HG03196 (cell line): ENCODE data around the gene COG8.
"Not testable (repeated sequence)": the region's sequence is repeated elsewhere in the genome, so short reads cannot be mapped to it uniquely, and the experiment has no call there.

Experiments used
- ATAC-seq: cut with Tn5 transposase; IDR thresholded peaks from one replicate; pipeline ENCODE4 v1.9.1; 2021; ENCODE audit not compliant: unreplicated experiment

Gene COG8, protein sequence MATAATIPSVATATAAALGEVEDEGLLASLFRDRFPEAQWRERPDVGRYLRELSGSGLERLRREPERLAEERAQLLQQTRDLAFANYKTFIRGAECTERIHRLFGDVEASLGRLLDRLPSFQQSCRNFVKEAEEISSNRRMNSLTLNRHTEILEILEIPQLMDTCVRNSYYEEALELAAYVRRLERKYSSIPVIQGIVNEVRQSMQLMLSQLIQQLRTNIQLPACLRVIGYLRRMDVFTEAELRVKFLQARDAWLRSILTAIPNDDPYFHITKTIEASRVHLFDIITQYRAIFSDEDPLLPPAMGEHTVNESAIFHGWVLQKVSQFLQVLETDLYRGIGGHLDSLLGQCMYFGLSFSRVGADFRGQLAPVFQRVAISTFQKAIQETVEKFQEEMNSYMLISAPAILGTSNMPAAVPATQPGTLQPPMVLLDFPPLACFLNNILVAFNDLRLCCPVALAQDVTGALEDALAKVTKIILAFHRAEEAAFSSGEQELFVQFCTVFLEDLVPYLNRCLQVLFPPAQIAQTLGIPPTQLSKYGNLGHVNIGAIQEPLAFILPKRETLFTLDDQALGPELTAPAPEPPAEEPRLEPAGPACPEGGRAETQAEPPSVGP

DNA sequence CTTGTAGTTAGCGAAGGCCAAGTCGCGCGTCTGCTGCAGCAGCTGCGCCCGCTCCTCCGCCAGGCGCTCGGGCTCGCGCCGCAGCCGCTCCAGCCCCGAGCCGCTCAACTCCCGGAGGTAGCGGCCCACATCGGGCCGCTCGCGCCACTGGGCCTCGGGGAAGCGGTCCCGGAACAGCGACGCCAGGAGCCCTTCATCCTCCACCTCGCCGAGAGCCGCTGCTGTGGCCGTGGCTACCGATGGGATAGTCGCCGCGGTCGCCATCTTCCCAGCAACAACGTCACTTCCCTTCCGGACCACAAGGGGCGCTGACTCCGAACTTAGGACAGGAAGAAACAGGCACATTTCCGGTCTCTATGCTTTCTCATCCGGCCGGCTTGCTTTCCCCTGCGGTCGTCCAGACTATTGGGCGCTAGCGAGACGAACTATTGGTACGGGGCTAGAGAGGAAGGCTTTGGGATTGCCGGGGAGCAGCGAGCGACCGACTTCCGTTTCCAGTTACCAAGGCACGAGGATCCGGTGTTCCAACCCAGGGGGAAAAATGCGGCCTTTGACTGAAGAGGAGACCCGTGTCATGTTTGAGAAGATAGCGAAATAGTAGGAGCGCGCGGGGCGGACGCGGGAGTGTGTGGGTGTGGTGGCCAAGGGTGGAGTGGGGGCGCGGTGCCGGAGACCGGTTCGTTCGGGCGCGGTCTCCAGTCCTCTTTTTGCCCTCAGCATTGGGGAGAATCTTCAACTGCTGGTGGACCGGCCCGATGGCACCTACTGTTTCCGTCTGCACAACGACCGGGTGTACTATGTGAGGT is at the start of gene COG8, which contains the start of gene NIP7:
Gene COG8 (minus strand): TSS at position 276 of the 806 bp plus-strand sequence. CDS start 12 bp downstream, at position 264.
Gene NIP7 (plus strand): TSS at position 484 of the 806 bp plus-strand sequence. CDS start 58 bp downstream, at position 542.
- ATAC-seq = peak; percentile 87

DNA sequence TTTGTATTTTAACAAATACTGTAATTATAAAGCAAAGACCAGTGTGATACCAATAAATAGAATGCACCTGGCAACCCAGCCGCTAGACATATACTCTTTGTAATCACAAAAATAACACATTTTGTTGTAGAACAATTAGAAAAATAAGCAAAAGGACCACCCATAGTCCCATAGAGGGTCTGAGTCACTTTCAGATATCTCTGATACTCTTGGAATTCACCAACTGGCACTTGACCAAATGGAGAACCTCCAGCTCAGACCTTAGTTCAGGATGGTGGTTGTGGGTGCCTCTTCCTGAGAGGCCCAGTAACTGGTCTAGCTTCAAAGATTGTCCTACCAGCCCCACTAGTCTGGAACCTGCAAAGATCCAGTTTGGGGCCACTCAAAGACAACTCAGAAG is 47.2 kb upstream of the COG8 start:
- ATAC-seq = no peak

DNA sequence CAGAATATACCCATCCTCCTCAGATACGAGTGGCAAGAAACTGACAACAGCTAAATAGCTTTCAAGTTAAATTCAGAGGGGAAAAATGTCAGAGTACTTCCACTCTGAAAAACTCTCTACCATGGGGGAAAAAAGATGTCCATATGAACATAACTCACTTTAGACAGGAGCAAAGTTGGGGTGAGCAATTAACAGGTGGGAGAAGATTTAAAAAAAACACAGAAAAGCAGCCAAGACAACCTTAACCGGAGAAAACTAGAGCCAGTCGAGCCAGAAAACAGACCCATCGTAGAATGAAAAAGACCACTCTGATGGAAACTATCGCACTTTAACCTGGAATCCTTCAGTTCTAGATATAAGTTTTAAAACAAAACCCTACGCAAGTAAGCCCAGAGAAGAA is 45.6 kb upstream of the COG8 start:
- no peak for ATAC-seq

DNA sequence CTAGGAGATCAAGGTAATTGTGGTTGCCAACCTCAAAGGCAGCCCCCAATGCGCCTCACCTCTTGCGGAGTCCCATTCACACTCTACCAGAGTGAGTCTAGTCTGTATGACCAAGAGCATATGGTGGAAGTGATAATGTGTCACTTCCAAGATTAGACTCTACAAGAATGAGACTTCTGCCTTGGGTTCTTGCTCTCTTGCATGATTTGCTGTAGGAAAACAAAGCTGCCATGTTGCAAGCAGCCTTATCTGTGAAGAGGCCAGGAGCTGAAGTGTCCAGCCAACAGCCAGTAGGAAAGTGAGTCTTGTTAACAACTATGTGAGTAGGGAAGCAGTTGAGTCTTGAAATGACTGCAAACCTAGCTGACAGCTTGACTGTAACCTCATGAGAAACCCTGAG is 43.1 kb upstream of the COG8 start:
- ATAC-seq = no peak

DNA sequence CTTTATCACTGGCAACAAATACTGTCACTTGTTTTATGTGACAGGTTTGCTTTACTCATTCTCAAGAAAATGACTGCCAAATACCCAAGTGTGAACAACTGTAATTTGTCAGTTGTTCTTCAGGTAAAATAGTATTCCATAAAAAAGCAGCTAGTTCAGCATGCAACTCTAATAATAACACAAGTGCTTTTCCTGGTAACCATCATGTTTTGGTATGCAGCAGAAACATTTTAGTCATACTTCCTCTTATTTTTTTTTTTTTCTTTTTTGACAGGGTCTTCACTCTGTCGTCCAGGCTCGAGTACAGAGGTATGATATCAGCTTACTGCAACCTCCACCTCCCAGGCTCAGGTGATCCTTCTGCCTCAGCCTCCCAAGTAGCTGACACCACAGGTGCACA is 41.9 kb upstream of the COG8 start:
- no peak for ATAC-seq

DNA sequence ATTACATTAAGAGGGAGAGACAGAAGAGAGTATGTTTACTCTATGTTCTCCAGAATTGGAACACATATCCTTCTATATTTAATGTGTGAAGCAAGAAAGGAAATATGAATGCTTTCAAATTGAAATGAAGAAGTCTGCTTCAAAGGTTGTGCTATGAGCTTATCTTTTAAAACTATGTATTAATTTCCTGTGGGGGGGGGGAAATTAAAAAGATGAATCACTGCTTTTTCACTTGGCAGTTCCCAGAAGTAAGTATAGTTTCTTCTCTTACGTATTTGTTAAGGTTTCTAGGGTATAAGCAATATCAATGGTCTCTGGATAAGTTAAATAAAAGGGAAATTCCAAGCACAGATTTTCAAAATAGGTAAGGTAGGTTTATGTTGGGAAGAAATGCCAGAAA is 39.4 kb upstream of the COG8 start:
- no peak for ATAC-seq

DNA sequence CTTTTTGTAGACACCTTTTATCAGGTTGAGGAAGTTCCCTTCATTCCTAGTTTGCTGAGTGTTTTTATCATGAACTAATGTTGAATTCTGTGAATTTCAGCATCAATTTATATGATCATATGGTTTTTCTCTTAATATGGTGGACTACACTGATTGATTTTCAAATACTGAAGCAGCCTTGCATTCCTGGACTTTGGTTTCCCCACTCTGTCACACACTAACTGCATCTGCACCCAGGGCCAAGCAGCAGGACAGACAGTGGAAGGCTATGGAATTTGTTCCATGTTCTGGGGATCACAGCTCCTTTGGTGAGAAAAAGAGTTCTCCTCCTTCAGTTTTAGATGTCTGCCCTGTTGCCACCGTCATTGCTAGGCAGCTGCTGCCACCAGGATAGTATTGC is 38.7 kb upstream of the COG8 start:
- no peak for ATAC-seq

DNA sequence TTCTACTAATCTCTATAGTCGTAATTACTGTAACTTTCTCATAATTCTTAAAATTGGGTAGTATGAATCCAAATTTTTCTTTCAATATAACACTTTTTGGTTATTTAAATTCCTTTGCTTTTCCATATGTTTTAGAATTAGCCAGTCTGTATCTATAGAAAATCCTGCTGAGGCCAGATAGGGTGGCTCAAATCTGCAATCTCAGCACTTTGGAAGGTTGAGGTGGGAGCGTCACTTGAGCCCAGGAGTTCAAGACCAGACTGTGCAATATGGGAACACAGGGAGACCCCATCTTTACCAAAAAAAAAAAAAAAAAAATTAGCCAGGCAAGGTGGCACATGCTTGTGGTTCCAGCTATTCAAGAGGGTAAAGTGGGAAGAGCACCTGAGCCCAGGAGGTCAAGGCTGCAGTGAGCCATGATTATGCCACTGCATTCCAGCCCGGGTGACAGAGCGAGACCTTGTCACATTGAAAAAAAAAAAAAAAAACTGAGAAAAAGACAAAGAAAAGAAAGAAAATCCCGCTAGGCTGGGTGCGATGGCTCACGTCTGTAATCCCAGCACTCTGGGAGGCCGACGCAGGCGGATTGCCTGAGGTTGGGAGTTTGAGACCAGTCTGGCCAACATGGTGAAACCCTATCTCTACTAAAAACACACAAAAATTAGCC is 37.2 kb upstream of the COG8 start:
- no peak for ATAC-seq

DNA sequence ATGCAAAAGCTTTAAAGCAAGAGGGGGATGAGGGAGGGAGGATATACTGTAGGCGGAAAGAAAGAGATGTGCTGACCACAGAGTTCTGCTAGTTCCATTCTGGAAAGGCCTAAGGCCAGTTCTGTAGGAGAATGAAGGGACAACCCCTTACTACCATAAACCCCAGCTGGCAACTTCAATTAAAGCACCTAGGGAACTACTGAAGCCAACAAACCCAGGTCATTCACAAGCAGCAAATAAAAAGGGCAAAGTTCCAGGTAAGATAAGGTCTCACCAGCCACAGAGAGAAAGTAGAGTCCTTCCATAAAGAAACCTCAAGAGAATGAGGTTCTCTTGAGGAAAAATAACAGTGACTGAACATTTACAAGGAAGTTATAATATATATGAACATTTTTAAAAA is 33.7 kb upstream of the COG8 start:
- ATAC-seq = no peak

DNA sequence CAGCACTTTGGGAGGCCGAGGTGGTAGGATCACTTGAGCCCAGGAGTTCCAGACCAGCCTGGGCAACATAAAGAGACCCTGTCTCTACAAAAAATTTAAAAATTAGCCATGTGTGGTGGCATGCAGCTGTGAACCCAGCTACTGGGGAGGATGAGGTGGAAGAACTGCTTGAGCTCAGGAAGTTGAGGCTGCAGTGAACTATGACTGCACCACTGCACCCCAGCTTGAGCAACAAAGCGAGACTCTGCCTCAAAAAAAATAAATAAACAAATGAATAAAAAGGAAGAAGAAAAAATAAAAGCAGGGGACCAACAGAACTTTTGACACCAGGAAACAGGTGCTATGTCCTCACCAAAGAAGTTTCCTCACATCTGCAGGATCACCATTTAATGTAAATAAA is 32.2 kb upstream of the COG8 start:
- no peak for ATAC-seq

DNA sequence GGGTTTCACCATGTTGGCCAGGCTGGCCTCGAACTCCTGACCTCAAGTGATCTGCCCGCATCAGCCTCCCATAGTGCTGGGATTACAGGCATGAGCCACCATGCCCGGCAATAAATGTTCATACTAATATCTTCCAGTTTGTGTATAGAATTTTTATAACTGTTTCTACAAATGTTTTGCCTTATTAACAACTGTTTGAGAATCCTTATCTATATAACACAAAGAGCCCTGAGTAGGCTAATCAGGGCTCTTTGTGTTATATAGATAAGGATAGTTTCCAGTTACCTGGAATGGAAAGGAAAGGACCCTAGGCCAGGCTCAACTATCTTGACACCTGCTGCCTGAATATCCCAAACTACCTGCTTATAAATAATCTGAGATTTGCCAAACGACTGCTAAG is 29.5 kb upstream of the COG8 start:
- no peak for ATAC-seq

DNA sequence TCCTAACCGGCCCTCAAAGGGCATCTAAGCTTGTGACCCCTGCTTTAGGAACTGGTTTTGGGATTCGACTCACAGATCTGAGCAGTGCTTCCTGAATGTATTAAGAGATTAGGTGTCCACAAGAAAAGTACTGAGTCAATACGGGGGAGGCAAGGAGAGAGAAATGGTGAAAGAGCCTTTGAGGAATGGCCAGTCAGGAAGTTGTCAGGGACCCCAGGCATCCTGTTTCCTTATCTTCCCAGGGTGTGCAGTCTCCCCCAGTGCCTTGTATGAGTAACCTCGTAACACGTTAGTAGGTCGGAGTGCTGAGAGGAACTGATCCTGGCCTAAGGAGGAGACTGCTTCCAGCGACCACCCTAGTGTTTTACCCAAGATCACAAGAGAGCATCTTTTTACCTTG is 28.6 kb upstream of the COG8 start:
- ATAC-seq = no peak

DNA sequence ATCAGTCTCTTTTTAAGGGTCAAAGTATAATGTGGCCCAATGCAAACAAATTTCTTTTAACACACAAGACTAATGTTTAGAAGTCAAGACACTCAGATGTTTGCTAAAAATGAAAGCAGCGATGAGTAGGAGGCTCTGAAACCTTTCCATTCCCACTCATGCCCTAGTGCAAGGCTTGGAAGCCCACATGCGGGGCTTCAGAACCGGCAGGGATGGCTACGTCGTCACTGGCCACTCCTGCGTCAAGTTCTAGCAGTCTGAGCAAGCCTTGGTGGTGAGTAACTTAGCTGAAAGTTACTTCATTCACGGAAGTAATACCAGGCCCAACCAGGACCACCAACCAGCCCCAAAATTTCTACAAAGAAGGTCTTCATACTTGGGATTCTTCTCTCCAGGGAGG is 27.1 kb upstream of the COG8 start:
- no peak for ATAC-seq

DNA sequence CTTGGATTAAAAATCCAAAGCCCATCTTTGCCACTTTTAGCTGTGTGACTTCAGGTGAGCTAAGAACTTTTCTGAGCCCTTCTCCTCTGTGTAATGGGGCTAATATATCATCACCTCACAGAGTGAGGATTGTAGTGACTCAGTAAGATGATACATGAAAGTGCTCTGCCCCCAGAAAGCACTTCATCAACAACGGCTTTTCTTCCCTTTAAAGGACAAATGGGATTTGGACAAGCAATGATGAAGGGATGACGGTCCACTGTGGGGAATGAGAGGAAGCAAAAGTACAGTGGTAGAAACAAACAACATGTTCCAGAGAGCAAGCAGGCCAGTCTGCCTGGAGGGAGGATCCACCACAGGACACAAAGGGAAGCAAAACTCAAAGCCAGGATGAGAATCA is 26.5 kb upstream of the COG8 start:
- ATAC-seq = no peak

DNA sequence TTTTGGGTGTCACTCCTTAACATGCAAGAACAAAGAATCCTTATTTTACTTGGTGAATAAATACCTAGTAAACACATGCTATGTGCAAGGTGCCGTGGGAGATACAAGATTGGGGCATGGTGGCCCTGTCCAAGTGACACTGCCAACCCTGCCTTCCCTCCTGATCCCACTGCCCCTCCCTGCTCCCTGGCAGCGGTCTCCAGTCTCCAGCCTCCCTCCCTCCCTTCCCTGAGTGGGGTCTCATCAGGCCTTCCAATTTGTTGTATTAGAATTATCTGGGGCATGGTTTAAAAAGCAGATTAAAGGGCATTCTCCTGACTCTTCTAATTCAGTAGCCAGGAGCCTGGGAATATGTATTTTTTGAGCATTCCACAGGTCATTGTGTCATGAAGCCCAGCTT is 24.7 kb upstream of the COG8 start:
- ATAC-seq = no peak

DNA sequence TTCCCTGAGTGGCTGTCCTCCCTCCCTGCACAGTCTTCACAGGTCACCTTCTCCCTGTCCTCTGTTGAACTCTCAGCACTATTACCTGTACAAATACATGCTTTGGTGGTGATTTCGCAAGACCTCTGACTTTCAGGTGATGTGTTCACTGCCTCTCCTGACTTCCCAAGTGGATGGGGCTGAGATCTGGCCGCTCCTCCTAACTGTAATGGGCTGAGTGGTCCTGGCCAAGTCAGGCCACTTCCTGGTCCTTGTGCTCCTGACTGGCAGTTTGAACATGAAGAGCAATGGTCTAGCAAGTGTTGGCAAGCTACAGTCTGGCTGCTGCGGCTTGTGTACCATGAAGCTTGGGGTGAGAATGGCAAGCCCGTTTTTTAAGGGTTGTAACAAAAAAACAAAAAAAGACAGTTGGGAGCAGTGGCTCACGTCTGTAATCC is 23.9 kb upstream of the COG8 start:
- ATAC-seq = no peak

DNA sequence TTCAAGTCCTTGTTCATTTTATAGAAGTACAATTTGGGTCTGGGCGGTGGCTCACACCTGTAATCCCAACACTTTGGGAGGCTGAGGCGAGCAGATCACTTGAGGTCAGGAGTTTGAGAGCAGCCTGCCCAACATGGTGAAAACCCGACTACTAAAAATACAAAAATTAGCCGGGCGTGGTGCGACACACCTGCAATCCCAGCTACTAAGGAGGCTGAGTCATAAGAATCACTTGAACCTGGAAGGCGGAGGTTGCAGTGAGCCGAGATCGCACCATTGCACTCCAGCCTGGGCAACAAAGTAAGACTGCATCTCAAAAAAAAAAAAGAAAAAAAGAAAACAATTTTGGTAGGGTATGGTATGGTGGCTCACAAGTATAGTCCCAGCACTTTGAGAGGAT is 20.7 kb upstream of the COG8 start:
- not testable (repeated sequence) for ATAC-seq

DNA sequence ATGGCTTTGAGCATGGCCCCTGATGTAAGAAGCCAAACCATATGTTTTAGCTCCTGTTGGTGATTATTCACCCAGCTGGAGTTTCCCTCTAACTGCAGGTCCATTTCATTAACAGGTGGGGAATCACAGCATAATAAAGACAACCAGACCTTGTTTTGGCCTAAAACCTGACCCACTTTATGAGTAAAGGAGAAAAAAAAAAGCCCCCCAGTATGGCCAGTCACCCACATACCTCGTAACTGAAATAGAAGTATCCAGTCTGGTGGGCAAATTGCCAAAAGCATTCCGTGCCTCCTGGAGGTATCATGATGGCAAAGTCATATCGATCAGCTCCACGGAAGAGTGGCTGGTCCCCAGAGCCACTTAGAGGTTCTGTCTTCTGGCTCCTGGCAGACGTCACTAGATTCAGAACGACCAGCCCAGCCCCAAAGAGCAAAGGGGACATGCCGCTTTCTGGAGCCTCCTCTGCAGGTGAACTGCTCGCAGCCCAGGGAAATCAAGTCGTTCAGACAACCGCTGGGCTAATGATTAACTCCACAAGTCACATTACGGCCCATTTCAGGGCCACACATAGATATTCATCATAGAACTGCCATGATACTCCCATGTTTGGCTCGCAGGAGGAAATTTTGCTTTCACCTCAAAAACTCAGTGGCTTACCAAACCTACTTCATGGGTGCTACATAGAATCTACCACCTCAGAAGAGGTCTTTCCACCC is 12.1 kb upstream of the COG8 start, which contains the start of gene TMED6:
Gene TMED6 (minus strand): TSS at position 478 of the 719 bp plus-strand sequence. CDS start 33 bp downstream, at position 445.
- no peak for ATAC-seq

DNA sequence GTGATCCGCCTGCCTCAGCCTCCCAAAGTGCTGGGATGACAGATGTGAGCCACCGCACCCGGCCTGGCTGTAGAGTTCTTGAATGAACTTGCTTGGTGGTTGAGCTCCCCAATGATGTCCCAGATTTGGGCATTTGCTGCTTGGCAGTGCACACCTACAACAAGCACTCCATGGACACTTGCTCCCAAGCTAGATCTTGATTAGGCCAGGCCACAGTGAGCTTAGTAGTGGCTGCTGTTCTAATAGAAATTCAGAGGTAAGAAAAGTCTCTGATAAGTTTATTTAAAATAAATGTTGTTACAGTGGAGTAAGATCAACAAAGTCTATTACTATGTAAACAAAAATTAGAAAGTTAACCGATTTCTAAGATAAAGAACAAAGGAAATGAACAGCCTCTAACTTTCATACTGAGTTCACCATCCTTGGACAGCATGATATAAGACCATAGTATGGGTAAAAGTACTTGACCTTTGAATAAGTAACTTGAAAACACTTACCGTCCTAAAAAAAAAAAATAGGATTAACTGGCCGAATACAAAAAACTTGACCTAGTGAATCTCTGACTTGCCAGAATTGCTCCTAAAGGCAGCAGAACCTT is 11.3 kb upstream of the COG8 start:
- no peak for ATAC-seq

DNA sequence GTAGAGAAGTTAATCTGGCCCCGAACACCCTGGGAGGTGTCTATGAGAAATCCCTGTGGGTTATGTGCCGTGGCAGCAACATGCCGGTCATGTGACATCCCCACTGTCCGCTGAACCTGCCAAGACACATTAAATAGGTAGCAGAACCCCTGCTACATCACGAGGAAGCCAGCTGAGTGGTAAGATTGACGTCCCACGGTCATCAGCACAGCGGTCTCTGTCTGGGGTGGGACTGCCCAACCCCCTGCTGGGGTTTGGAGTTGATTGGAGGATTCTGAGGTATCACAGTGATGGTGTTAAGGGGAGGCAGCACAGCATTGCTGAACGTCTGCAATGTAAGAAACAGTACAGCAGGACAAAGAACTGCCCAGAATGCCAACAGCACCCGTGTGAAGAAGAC is 10.2 kb upstream of the COG8 start:
- no peak for ATAC-seq
